Neutrophil (primary cell): Measurements from ENCODE around the gene CFAP97D2.

Experiments used
- H3K27ac ChIP-seq: fragments of 200-600 bp; sonication (generic); 2 replicates; pipeline ENCODE4 v1.5.1; 2016; ENCODE audit warnings: mild to moderate bottlenecking, moderate library complexity
- H3K27me3 ChIP-seq: fragments of 200-600 bp; sonication (generic); 2 replicates; pipeline ENCODE4 v1.6.0; 2016; ENCODE audit warnings: mild to moderate bottlenecking
- H3K36me3 ChIP-seq: fragments of 200-600 bp; sonication (generic); 2 replicates; pipeline ENCODE4 v1.5.1; 2017
- H3K4me1 ChIP-seq, 2 experiments: fragments of 200-600 bp in 1 of 2; sonication (generic) in 1 of 2; 1 replicate in 1 of 2; 2 replicates in 1 of 2; pipeline versions ENCODE4 v1.5.1 to v1.6.1; 2013 to 2016; ENCODE audit warnings: low read depth in 1 of 2, low read length in 1 of 2, mild to moderate bottlenecking in 1 of 2, moderate library complexity in 1 of 2; ENCODE audit not compliant: control insufficient read depth in 1 of 2, insufficient read depth in 1 of 2
- H3K4me3 ChIP-seq, 2 experiments: fragments of 200-600 bp in 1 of 2; sonication (generic) in 1 of 2; 1 replicate in 1 of 2; 2 replicates in 1 of 2; pipeline ENCODE4 v1.5.1; 2013 to 2016; ENCODE audit warnings: low read depth in 1 of 2, low read length in 1 of 2, mild to moderate bottlenecking in 1 of 2, moderate library complexity in 1 of 2
- H3K9me3 ChIP-seq: fragments of 200-600 bp; sonication (generic); 2 replicates; pipeline ENCODE4 v1.5.1; 2016
- CTCF ChIP-seq: fragments of 200-600 bp; sonication (generic); IDR thresholded peaks from 2 replicates; pipeline ENCODE4 v1.5.1; 2016; ENCODE audit warnings: antibody characterized with exemption

The CFAP97D2 gene

GRCh38 chr13:114166381-114167131 is 12.5 kb upstream of the CFAP97D2 start:
- Histone ChIP-seq H3K27ac (no peak overlapping the region), H3K36me3 (no peaks in the 10 kb centered on the region), H3K9me3 (no peaks in the 10 kb centered on the region), H3K4me3 (no peak overlapping the region), H3K27me3 (peaks cover 42% of the 10 kb centered on the region), H3K4me1 (peaks cover 9 to 11% of the 10 kb centered on the region in 2 experiments)
- no peak for TF ChIP-seq CTCF

GRCh38 chr13:114167426-114167825 is 11.6 kb upstream of the CFAP97D2 start:
- H3K27ac ChIP-seq = no peak overlapping the region
- peaks cover 33% of the 10 kb centered on the region for H3K27me3 ChIP-seq
- no peaks in the 10 kb centered on the region for H3K36me3 ChIP-seq
- no peak for TF ChIP-seq CTCF
- H3K4me1 ChIP-seq = peaks cover under 1 to 2% of the 10 kb centered on the region in 2 experiments
- no peaks in the 10 kb centered on the region for H3K9me3 ChIP-seq
- H3K4me3 ChIP-seq = no peak overlapping the region

- Histone ChIP-seq H3K27ac (no peak overlapping the region), H3K4me3 (no peak overlapping the region), H3K27me3 (peaks cover 31% of the 10 kb centered on the region), H3K9me3 (no peaks in the 10 kb centered on the region), H3K36me3 (no peaks in the 10 kb centered on the region), H3K4me1 (no peaks in the 10 kb centered on the region)
- TF ChIP-seq CTCF = no peak
These were observed 11.2 kb upstream of the CFAP97D2 start for GRCh38 chr13:114167885-114168284.

- Histone ChIP-seq H3K4me3 (no peak overlapping the region), H3K36me3 (no peaks in the 10 kb centered on the region), H3K9me3 (peaks cover 4% of the 10 kb centered on the region), H3K4me1 (no peaks in the 10 kb centered on the region), H3K27ac (no peak overlapping the region), H3K27me3 (peaks cover 8% of the 10 kb centered on the region)
- TF ChIP-seq CTCF = no peak
These were observed 5.8 kb upstream of the CFAP97D2 start for GRCh38 chr13:114173272-114173671.

GRCh38 chr13:114173745-114174144 is 5.3 kb upstream of the CFAP97D2 start:
- Histone ChIP-seq H3K36me3 (no peaks in the 10 kb centered on the region), H3K27ac (no peak overlapping the region), H3K27me3 (peaks cover 11% of the 10 kb centered on the region), H3K4me3 (no peak overlapping the region), H3K9me3 (peaks cover 4% of the 10 kb centered on the region), H3K4me1 (no peaks in the 10 kb centered on the region)
- TF ChIP-seq CTCF = no peak
